HEK293 (cell line): ENCODE data around the gene TMCC2.
A peak's percentile ranks its signal among the peaks of the same experiment; 100 is the strongest.

Experiments used
- CTCF ChIA-PET: fragments of 350-600 bp; formaldehyde crosslinking; extraction: SDS; loops from one replicate; lab custom pipeline; 2021; ENCODE audit warnings: antibody characterized with exemption; lab: Yijun Ruan, JAX
- POLR2A ChIA-PET: fragments of 300-600 bp; formaldehyde crosslinking; extraction: SDS; loops from one replicate; lab custom pipeline; 2020; ENCODE audit warnings: antibody characterized with exemption, inconsistent platforms; lab: Yijun Ruan, JAX
- H3K27ac ChIP-seq: fragments of 200-500 bp; sonication (Bioruptor generic); 2 replicates; pipeline ENCODE4 v1.5.1; 2014; ENCODE audit warnings: low read depth, low read length, control low read depth, inconsistent platforms; ENCODE audit errors: extremely low read depth
- H3K36me3 ChIP-seq, 2 experiments: fragments of 200-500 bp in 1 of 2; sonication (Bioruptor generic) in 1 of 2; 1 replicate in 1 of 2; 2 replicates in 1 of 2; pipeline ENCODE4 v1.5.1; 2014 to 2017; ENCODE audit warnings: inconsistent platforms in 2 of 2, low read length in 2 of 2; ENCODE audit not compliant: control insufficient read depth in 2 of 2, insufficient read depth in 1 of 2
- H3K4me1 ChIP-seq: fragments of 200-500 bp; sonication (Bioruptor generic); 2 replicates; pipeline ENCODE4 v1.5.1; 2014; ENCODE audit warnings: mild to moderate bottlenecking, low read length, inconsistent platforms; ENCODE audit not compliant: control insufficient read depth, insufficient read depth
- H3K4me3 ChIP-seq: 2 replicates; pipeline ENCODE4 v1.5.1; 2011; ENCODE audit warnings: low read depth, mild to moderate bottlenecking, control low read depth, low read length, moderate library complexity
- H3K9me3 ChIP-seq: fragments of 200-500 bp; sonication (Bioruptor generic); 2 replicates; pipeline ENCODE4 v1.5.1; 2014; ENCODE audit warnings: low read depth, low read length, inconsistent platforms; ENCODE audit not compliant: control insufficient read depth, insufficient read depth
- GLI4 ChIP-seq: fragments of 450-650 bp; formaldehyde crosslinking; IDR thresholded peaks from 2 replicates; pipeline ENCODE4 v1.5.1; 2016; ENCODE audit warnings: missing biosample characterization, missing genetic modification characterization
- KLF1 ChIP-seq: fragments of 450-650 bp; formaldehyde crosslinking; IDR thresholded peaks from 2 replicates; pipeline ENCODE4 v1.5.1; 2016; ENCODE audit warnings: missing biosample characterization, missing genetic modification characterization
- KLF10 ChIP-seq: fragments of 450-650 bp; IDR thresholded peaks from 2 replicates; pipeline ENCODE4 v1.5.1; 2018; ENCODE audit warnings: missing biosample characterization, mild to moderate bottlenecking, missing genetic modification characterization
- PRDM1 ChIP-seq: fragments of 450-650 bp; formaldehyde crosslinking; IDR thresholded peaks from 2 replicates; pipeline ENCODE4; 2016; ENCODE audit warnings: missing biosample characterization, missing genetic modification characterization
- SCRT1 ChIP-seq: fragments of 450-650 bp; formaldehyde crosslinking; IDR thresholded peaks from 2 replicates; pipeline ENCODE4 v1.5.1; 2016; ENCODE audit warnings: missing biosample characterization, missing genetic modification characterization, borderline replicate concordance
- SCRT2 ChIP-seq: fragments of 450-650 bp; formaldehyde crosslinking; IDR thresholded peaks from 2 replicates; pipeline ENCODE4 v1.5.1; 2016; ENCODE audit warnings: missing biosample characterization, missing genetic modification characterization
- SP7 ChIP-seq: fragments of 450-650 bp; formaldehyde crosslinking; IDR thresholded peaks from 2 replicates; pipeline ENCODE4 v1.5.1; 2016; ENCODE audit warnings: missing biosample characterization, missing genetic modification characterization
- YY2 ChIP-seq: fragments of 450-650 bp; formaldehyde crosslinking; IDR thresholded peaks from 2 replicates; pipeline ENCODE4 v1.5.1; 2016; ENCODE audit warnings: missing biosample characterization, missing genetic modification characterization
- ZFP37 ChIP-seq: fragments of 450-650 bp; formaldehyde crosslinking; IDR thresholded peaks from 2 replicates; pipeline ENCODE4 v1.5.1; 2016; ENCODE audit warnings: missing biosample characterization, missing genetic modification characterization
- ZNF133 ChIP-seq: fragments of 450-650 bp; formaldehyde crosslinking; IDR thresholded peaks from 2 replicates; pipeline ENCODE4 v1.5.1; 2016; ENCODE audit warnings: missing biosample characterization, missing genetic modification characterization
- ZNF169 ChIP-seq: fragments of 450-650 bp; formaldehyde crosslinking; IDR thresholded peaks from 2 replicates; pipeline ENCODE4 v1.5.1; 2016; ENCODE audit warnings: missing biosample characterization, missing genetic modification characterization
- ZNF211 ChIP-seq: fragments of 450-650 bp; formaldehyde crosslinking; IDR thresholded peaks from 2 replicates; pipeline ENCODE4 v1.5.1; 2016; ENCODE audit warnings: low read depth, missing biosample characterization, missing genetic modification characterization
- ZNF248 ChIP-seq: fragments of 450-650 bp; formaldehyde crosslinking; IDR thresholded peaks from 2 replicates; pipeline ENCODE4 v1.5.1; 2017; ENCODE audit warnings: missing biosample characterization, missing genetic modification characterization
- ZNF292 ChIP-seq: fragments of 450-650 bp; formaldehyde crosslinking; IDR thresholded peaks from 2 replicates; pipeline ENCODE4 v1.5.1; 2016; ENCODE audit warnings: low read depth, missing biosample characterization, missing genetic modification characterization, borderline replicate concordance
- ZNF521 ChIP-seq: fragments of 450-650 bp; formaldehyde crosslinking; IDR thresholded peaks from 2 replicates; pipeline ENCODE4 v1.5.1; 2017; ENCODE audit warnings: missing biosample characterization, mild to moderate bottlenecking, missing genetic modification characterization
- ZNF776 ChIP-seq: fragments of 450-650 bp; formaldehyde crosslinking; IDR thresholded peaks from 2 replicates; pipeline ENCODE4 v1.5.0; 2017; ENCODE audit warnings: missing biosample characterization, missing genetic modification characterization, borderline replicate concordance
- ZNF791 ChIP-seq: fragments of 450-650 bp; formaldehyde crosslinking; IDR thresholded peaks from 2 replicates; pipeline ENCODE4 v1.5.1; 2016; ENCODE audit warnings: missing biosample characterization, missing genetic modification characterization
- ZXDB ChIP-seq: fragments of 450-650 bp; formaldehyde crosslinking; IDR thresholded peaks from 2 replicates; pipeline ENCODE4 v1.5.1; 2016; ENCODE audit warnings: missing biosample characterization, missing genetic modification characterization
- TF ChIP-seq, protein P1 (sequence below): fragments of 450-650 bp; formaldehyde crosslinking; IDR thresholded peaks from 2 replicates; pipeline ENCODE4 v1.5.1; 2016; ENCODE audit warnings: missing biosample characterization, missing genetic modification characterization
- TF ChIP-seq, protein P2 (sequence below): fragments of 450-650 bp; formaldehyde crosslinking; IDR thresholded peaks from 2 replicates; pipeline ENCODE4 v1.5.1; 2016; ENCODE audit warnings: missing biosample characterization, missing genetic modification characterization
- TF ChIP-seq, protein P3 (sequence below): fragments of 450-650 bp; formaldehyde crosslinking; IDR thresholded peaks from 2 replicates; pipeline ENCODE4 v1.5.1; 2017; ENCODE audit warnings: missing biosample characterization, missing genetic modification characterization
- TF ChIP-seq, protein P4 (sequence below): fragments of 450-650 bp; formaldehyde crosslinking; IDR thresholded peaks from 2 replicates; pipeline ENCODE4 v1.5.1; 2017; ENCODE audit warnings: missing biosample characterization, mild to moderate bottlenecking, missing genetic modification characterization, moderate library complexity

The TMCC2 gene

DNA sequence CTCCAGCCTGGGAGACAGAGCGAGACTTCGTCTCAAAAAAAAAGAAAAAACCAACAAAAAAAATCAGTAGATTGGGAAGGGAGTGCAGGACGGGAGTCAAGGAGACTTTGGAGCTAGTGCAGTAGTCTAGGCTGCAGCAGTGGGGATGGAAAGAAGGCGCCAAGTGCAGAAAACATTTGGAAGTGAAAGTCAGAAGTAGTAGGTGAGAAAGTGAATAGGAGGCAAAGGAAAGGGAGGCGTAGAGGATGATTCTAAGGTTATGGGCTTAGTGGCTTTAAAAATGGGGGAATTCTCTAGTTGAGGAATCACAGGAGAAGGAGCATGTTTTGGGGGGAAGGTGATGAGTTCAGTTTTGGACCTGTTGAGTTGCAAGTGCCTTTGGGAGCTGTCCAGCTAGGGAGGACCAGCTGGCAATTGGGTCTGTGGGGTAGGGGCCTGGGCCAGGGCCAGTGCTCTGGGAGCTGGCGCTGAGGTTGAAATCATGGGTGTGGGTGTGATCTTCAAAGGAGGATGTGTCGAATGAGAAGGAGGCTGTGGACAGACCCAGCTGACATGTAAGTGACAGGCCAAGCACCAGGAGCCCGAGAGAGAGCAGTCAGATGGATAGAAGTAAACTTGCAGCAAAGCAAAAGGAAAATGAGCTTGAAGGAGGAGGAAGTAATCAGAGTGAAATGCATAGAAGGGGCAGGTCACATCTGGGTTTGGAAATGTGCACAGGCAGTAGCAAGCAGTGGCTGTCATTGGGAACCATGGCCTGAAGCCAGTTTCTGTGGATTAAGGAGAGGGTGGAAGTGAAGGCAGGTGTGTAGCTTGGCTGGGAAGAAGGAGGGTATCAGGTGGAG, 15.8 kb downstream of the TMCC2 start:
- Histone ChIP-seq H3K36me3 (peaks cover 0 to 9% of the 10 kb centered on the region in 2 experiments; a peak in 1 of 3 replicates), H3K27ac (no peak overlapping the region), H3K4me3 (no peak overlapping the region)
- CTCF ChIA-PET: interaction anchor here (0.7 to 2.5 kb wide), 4 partner anchors 13 to 102 kb away, joined by 3 to 13 read pairs (median 7); no protein-coding TSS in a partner anchor
- TF ChIP-seq ZNF169 (peak; percentile 89), SCRT1 (tag by site-specific recombination) (0 out of 2 replicates have a peak, but pooled peaks have one; percentile 21), ZXDB (tag by site-specific recombination) (no peak), PRDM1 (tag by site-specific recombination) (peak; percentile 86), SCRT2 (tag by site-specific recombination) (peak; percentile 73)
- TF ChIP-seq, protein P1, sequence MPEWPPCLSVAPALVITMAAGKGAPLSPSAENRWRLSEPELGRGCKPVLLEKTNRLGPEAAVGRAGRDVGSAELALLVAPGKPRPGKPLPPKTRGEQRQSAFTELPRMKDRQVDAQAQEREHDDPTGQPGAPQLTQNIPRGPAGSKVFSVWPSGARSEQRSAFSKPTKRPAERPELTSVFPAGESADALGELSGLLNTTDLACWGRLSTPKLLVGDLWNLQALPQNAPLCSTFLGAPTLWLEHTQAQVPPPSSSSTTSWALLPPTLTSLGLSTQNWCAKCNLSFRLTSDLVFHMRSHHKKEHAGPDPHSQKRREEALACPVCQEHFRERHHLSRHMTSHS: no peak
- TF ChIP-seq, protein P2, sequence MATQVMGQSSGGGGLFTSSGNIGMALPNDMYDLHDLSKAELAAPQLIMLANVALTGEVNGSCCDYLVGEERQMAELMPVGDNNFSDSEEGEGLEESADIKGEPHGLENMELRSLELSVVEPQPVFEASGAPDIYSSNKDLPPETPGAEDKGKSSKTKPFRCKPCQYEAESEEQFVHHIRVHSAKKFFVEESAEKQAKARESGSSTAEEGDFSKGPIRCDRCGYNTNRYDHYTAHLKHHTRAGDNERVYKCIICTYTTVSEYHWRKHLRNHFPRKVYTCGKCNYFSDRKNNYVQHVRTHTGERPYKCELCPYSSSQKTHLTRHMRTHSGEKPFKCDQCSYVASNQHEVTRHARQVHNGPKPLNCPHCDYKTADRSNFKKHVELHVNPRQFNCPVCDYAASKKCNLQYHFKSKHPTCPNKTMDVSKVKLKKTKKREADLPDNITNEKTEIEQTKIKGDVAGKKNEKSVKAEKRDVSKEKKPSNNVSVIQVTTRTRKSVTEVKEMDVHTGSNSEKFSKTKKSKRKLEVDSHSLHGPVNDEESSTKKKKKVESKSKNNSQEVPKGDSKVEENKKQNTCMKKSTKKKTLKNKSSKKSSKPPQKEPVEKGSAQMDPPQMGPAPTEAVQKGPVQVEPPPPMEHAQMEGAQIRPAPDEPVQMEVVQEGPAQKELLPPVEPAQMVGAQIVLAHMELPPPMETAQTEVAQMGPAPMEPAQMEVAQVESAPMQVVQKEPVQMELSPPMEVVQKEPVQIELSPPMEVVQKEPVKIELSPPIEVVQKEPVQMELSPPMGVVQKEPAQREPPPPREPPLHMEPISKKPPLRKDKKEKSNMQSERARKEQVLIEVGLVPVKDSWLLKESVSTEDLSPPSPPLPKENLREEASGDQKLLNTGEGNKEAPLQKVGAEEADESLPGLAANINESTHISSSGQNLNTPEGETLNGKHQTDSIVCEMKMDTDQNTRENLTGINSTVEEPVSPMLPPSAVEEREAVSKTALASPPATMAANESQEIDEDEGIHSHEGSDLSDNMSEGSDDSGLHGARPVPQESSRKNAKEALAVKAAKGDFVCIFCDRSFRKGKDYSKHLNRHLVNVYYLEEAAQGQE (tag by site-specific recombination): peak; percentile 80
- TF ChIP-seq, protein P3, sequence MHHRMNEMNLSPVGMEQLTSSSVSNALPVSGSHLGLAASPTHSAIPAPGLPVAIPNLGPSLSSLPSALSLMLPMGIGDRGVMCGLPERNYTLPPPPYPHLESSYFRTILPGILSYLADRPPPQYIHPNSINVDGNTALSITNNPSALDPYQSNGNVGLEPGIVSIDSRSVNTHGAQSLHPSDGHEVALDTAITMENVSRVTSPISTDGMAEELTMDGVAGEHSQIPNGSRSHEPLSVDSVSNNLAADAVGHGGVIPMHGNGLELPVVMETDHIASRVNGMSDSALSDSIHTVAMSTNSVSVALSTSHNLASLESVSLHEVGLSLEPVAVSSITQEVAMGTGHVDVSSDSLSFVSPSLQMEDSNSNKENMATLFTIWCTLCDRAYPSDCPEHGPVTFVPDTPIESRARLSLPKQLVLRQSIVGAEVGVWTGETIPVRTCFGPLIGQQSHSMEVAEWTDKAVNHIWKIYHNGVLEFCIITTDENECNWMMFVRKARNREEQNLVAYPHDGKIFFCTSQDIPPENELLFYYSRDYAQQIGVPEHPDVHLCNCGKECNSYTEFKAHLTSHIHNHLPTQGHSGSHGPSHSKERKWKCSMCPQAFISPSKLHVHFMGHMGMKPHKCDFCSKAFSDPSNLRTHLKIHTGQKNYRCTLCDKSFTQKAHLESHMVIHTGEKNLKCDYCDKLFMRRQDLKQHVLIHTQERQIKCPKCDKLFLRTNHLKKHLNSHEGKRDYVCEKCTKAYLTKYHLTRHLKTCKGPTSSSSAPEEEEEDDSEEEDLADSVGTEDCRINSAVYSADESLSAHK: no peak
- TF ChIP-seq, all 188 proteins: peak for 5
- H3K4me1 ChIP-seq: peaks cover 1% of the 10 kb centered on the region
- POLR2A ChIA-PET: interaction anchor here (2.2 kb wide), 1 partner anchor 15 kb away, joined by 8 read pairs; the partner anchor contains the start of gene TMCC2
- H3K9me3 ChIP-seq: no peaks in the 10 kb centered on the region

DNA sequence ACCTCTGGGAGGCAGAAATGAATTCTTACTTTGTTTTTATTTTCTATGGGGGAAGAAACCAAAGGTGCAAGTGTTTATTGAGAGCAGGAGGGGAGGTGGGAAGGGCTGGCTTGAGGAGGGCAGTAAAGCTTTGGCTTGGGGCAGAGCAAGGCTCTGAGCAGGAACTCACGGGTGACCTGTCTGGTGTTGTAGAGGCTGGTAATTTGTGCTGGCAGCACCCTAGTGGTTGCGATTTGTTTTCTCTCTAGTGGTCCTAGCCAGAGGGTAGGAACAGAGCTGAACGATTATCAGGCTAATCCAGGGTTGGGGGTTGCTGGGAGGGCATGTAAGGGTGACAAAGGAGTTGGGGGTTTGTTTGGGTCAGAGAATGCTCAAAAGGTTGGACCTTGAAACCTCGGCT, 16.6 kb downstream of the TMCC2 start:
- TF ChIP-seq KLF1 (tag by site-specific recombination) (no peak), ZFP37 (no peak), KLF10 (tag by site-specific recombination) (no peak), ZNF211 (tag by site-specific recombination) (no peak), ZNF521 (tag by site-specific recombination) (no peak), GLI4 (no peak), ZNF248 (tag by site-specific recombination) (no peak), ZNF133 (tag by site-specific recombination) (no peak), SP7 (tag by site-specific recombination) (no peak), ZNF292 (tag by site-specific recombination) (no peak), ZNF776 (tag by site-specific recombination) (no peak), ZNF791 (tag by site-specific recombination) (no peak), YY2 (tag by site-specific recombination) (no peak)
- TF ChIP-seq, protein P2 (tag by site-specific recombination): no peak
- TF ChIP-seq, protein P4, sequence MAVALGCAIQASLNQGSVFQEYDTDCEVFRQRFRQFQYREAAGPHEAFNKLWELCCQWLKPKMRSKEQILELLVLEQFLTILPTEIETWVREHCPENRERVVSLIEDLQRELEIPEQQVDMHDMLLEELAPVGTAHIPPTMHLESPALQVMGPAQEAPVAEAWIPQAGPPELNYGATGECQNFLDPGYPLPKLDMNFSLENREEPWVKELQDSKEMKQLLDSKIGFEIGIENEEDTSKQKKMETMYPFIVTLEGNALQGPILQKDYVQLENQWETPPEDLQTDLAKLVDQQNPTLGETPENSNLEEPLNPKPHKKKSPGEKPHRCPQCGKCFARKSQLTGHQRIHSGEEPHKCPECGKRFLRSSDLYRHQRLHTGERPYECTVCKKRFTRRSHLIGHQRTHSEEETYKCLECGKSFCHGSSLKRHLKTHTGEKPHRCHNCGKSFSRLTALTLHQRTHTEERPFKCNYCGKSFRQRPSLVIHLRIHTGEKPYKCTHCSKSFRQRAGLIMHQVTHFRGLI (tag by site-specific recombination): no peak
- TF ChIP-seq, all 188 proteins: peak for 0
- ChIA-PET POLR2A (interaction anchor here (2.2 kb wide), 1 partner anchor 16 kb away, joined by 8 read pairs; the partner anchor contains the start of gene TMCC2), CTCF (interaction anchor here (0.5 to 2.5 kb wide), 4 partner anchors 12 to 127 kb away, joined by 3 to 13 read pairs (median 6); no protein-coding TSS in a partner anchor)
- H3K4me3 ChIP-seq: no peak overlapping the region
- no peaks in the 10 kb centered on the region for H3K9me3 ChIP-seq
- H3K27ac ChIP-seq: no peak overlapping the region
- peaks cover 0 to 9% of the 10 kb centered on the region in 2 experiments; a peak in 1 of 3 replicates for H3K36me3 ChIP-seq
- peaks cover 9% of the 10 kb centered on the region for H3K4me1 ChIP-seq
